ENCODE measurements around the gene NDUFA7.
"Not testable (repeated sequence)": the region's sequence is repeated elsewhere in the genome, so short reads cannot be mapped to it uniquely, and the experiment has no call there.

Gene NDUFA7

GRCh38 chr19:8302357-8302691, 18.9 kb downstream of the NDUFA7 start:
- DNase-seq (ENCODE audit: insufficient read length, low spot score): no peak
- no peak for FAIRE-seq

- DNase-seq (ENCODE audit: insufficient read length, low spot score); FAIRE-seq: not testable (repeated sequence)
These were observed 29.8 kb downstream of the NDUFA7 start for GRCh38 chr19:8291337-8291736.

GRCh38 chr19:8276508-8276907, 44.7 kb downstream of the NDUFA7 start:
- FAIRE-seq: peak; percentile 69
- DNase-seq (ENCODE audit: insufficient read length, low spot score): not testable (repeated sequence)

- FAIRE-seq (no peak), DNase-seq (ENCODE audit: insufficient read length, low spot score) (no peak)
These were observed 51.5 kb downstream of the NDUFA7 start for GRCh38 chr19:8269724-8270123.

GRCh38 chr19:8265872-8266271, 55.3 kb downstream of the NDUFA7 start:
- no peak for FAIRE-seq
- DNase-seq (ENCODE audit: insufficient read length, low spot score): no peak

- not testable (repeated sequence) for FAIRE-seq; DNase-seq (ENCODE audit: insufficient read length, low spot score)
These were observed 56.9 kb downstream of the NDUFA7 start for GRCh38 chr19:8264248-8264647.

GRCh38 chr19:8262431-8262830, 58.7 kb downstream of the NDUFA7 start:
- DNase-seq (ENCODE audit: insufficient read length, low spot score) (no peak), FAIRE-seq (no peak)

GRCh38 chr19:8261881-8262280, 59.3 kb downstream of the NDUFA7 start:
- DNase-seq (ENCODE audit: insufficient read length, low spot score) (no peak), FAIRE-seq (no peak)

- FAIRE-seq: no peak
- DNase-seq (ENCODE audit: insufficient read length, low spot score): no peak
These were observed 59.8 kb downstream of the NDUFA7 start for GRCh38 chr19:8261347-8261746.

All from HTR-8/SVneo (cell line).